ENCODE results near the gene UBE2R2. TPM values are rescaled to one million over a fixed set of nuclear protein-coding genes. Genes with fewer than 3 reads are reported as not detected.

The UBE2R2 gene
- total and polyA plus RNA-seq, 10 of the 15 experiments (the other 5 are each of a cell fraction or from before 2014, with no cell fraction given) = 7.2 to 32.8 (median 17.2) TPM

DNA sequence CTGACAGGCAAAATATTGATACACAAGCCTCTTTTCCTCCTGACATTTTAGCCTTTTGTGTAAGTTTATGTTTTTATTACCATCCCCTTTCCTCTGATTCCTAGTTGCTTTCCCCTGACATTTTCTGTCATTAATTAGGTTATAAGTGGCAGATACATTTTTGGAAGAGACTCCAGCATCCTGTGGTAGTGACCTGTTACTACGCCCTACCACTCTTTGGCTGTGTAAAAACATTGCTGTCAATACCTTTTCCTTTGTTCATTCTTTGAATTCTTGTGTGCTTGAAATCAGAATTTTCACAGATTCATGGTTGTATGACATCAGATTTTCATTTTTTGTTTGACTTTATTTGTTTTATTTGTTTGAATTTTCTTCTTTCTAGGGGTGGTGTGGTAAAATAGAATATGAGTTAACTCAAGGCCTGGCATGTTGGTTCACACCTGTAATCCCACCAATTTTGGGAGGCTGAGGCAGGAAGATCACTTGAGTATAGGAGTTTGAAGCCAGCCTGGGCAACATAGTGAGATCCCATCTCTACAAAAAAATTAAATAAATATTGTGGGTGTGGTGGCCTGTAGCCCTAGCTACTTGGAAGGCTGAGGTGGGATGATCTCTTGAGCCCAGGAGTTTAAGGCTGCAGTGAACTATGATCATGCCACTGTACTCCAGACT lies 43.4 kb downstream of the UBE2R2 start:
- FAIRE-seq (peak; percentile 73), DNase-seq (ENCODE audit: low read depth, low spot score) (no peak), ATAC-seq (peak; percentile 71)
- Histone ChIP-seq H3K9me3 (replicated peaks; ENCODE audit: control insufficient read depth, insufficient read depth, low read length) (peaks cover 2% of the 10 kb centered on the region; the same call in 2 of the 3 replicates), H3K9ac (ENCODE audit: control insufficient read depth, insufficient read depth, low read length) (no peak overlapping the region), H3K4me2 (ENCODE audit: control insufficient read depth, insufficient read depth) (no peak overlapping the region), H4K20me1 (ENCODE audit: control insufficient read depth, insufficient read depth) (no peaks in the 10 kb centered on the region), H3K4me1 (ENCODE audit: control insufficient read depth, insufficient read depth, low read length) (no peaks in the 10 kb centered on the region; the same call in 1 of the 2 replicates), H3K36me3 (ENCODE audit: control insufficient read depth in 2 of 2, insufficient read depth in 2 of 2, low read length in 1 of 2) (peaks cover 0 to 10% of the 10 kb centered on the region in 2 experiments; a peak in 2 of 4 replicates), H3K4me3 (no peak overlapping the region), H3K27me3 (replicated peaks in 1 of 2; ENCODE audit: control insufficient read depth in 2 of 2, insufficient read depth in 2 of 2, low read length in 1 of 2) (no peaks in the 10 kb centered on the region), H2AFZ (ENCODE audit: control insufficient read depth, low read depth, low read length) (no peak overlapping the region), H3K27ac (ENCODE audit: control insufficient read depth, insufficient read depth) (no peak overlapping the region), H3K79me2 (ENCODE audit: control insufficient read depth, insufficient read depth, low read length) (peaks cover 68% of the 10 kb centered on the region)
- no TSS peak for BruUV-seq (replicated peaks)
- ChIA-PET RAD21 (ENCODE audit: unreplicated experiment) (no interaction called here), POLR2A (no interaction called here), CTCF (no interaction called here), SMC1A (ENCODE audit: uncharacterized antibody, unreplicated experiment) (no interaction called here)
- in situ Hi-C loops (cut with MboI) = no loop called here
- TF ChIP-seq EED (IDR thresholded peaks at IDR 0.05; ENCODE audit: low read depth) (no peak), TCF12 (IDR thresholded peaks at IDR 0.05; ENCODE audit: low read depth, low read length) (no peak), SKIL (IDR thresholded peaks at IDR 0.05; ENCODE audit: low read depth, poor library complexity, severe bottlenecking) (no peak), ZBED1 (IDR thresholded peaks at IDR 0.05; ENCODE audit: borderline replicate concordance) (no peak), CTCF (IDR thresholded peaks at IDR 0.05 in 2 of 3, conservative IDR thresholded peaks at IDR 0.05 in 1 of 3; ENCODE audit: control insufficient read depth in 2 of 3, extremely low read depth in 1 of 3, insufficient read depth in 1 of 3, low read depth in 3 of 3, low read length in 3 of 3) (peak in 2 of 3 experiments; percentile 25 to 27; a peak in 2 of 6 replicates), ETV6 (conservative IDR thresholded peaks at IDR 0.05 in 1 of 2, IDR thresholded peaks at IDR 0.05 in 1 of 2; ENCODE audit: borderline replicate concordance in 1 of 2, low read depth in 1 of 2) (no peak)
- TF ChIP-seq, protein P1, sequence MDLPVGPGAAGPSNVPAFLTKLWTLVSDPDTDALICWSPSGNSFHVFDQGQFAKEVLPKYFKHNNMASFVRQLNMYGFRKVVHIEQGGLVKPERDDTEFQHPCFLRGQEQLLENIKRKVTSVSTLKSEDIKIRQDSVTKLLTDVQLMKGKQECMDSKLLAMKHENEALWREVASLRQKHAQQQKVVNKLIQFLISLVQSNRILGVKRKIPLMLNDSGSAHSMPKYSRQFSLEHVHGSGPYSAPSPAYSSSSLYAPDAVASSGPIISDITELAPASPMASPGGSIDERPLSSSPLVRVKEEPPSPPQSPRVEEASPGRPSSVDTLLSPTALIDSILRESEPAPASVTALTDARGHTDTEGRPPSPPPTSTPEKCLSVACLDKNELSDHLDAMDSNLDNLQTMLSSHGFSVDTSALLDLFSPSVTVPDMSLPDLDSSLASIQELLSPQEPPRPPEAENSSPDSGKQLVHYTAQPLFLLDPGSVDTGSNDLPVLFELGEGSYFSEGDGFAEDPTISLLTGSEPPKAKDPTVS (IDR thresholded peaks at IDR 0.05; ENCODE audit: low read depth, low read length) = no peak
- TF ChIP-seq, protein P2, sequence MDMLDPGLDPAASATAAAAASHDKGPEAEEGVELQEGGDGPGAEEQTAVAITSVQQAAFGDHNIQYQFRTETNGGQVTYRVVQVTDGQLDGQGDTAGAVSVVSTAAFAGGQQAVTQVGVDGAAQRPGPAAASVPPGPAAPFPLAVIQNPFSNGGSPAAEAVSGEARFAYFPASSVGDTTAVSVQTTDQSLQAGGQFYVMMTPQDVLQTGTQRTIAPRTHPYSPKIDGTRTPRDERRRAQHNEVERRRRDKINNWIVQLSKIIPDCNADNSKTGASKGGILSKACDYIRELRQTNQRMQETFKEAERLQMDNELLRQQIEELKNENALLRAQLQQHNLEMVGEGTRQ (IDR thresholded peaks at IDR 0.05; ENCODE audit: borderline replicate concordance, low read depth, low read length) = no peak
- intact Hi-C loops (cut with micrococcal nuclease; ENCODE audit: unreplicated experiment) = no loop called here
- 100% methylated on average over 1 of the region's 1 CpG for WGBS (ENCODE audit: insufficient coverage, insufficient replicate concordance, low lambda C conversion rate, missing lambda C conversion rate)

All from GM12878 (cell line).